Natural killer cell (primary cell): ENCODE results near the gene PPP1R1A. TPM values are rescaled to one million over a fixed set of nuclear protein-coding genes. Genes with fewer than 3 reads are reported as not detected.

Source experiments
- ATAC-seq, 3 donors: fragments of 150-1000 bp in 2 of 3; fragments of 200-7000 bp in 1 of 3; cut with Tn5 transposase; 1 replicate in 1 of 3; 2 replicates in 2 of 3; pipeline ENCODE4 v1.10.0; 2021; ENCODE audit warnings: mild to moderate bottlenecking in 2 of 3, moderate library complexity in 2 of 3
- DNase-seq, 2 donors: peaks; one replicate each; pipeline versions ENCODE4 v3.0.0 to v3.0.0-alpha.2; 2013 to 2021; ENCODE audit warnings: mixed read lengths in 1 of 2
- H3K27ac ChIP-seq: one replicate; pipeline ENCODE4 v1.5.1; 2013; ENCODE audit warnings: mild to moderate bottlenecking, low read length
- H3K27me3 ChIP-seq: one replicate; pipeline ENCODE4 v1.6.1; 2013; ENCODE audit warnings: low read length; ENCODE audit not compliant: control insufficient read depth, insufficient read depth
- H3K36me3 ChIP-seq: one replicate; pipeline ENCODE4 v1.6.1; 2013; ENCODE audit warnings: low read length; ENCODE audit not compliant: control insufficient read depth, insufficient read depth
- H3K4me1 ChIP-seq: one replicate; pipeline ENCODE4 v1.6.1; 2013; ENCODE audit warnings: low read length; ENCODE audit not compliant: control insufficient read depth, insufficient read depth
- H3K4me3 ChIP-seq: one replicate; pipeline ENCODE4 v1.5.1; 2013; ENCODE audit warnings: low read length
- H3K9me3 ChIP-seq: one replicate; pipeline ENCODE4 v1.6.1; 2013; ENCODE audit warnings: low read length; ENCODE audit not compliant: control insufficient read depth, insufficient read depth
- H3K27ac Mint-ChIP-seq, 2 donors: one replicate each; pipeline ENCODE4 v1.8.0; 2022; ENCODE audit warnings: mild to moderate bottlenecking in 2 of 2, mixed read lengths in 2 of 2, moderate library complexity in 1 of 2
- H3K27me3 Mint-ChIP-seq, 2 donors: one replicate each; pipeline ENCODE4 v1.8.0; 2022; ENCODE audit warnings: low read depth in 2 of 2, mixed read lengths in 2 of 2
- H3K36me3 Mint-ChIP-seq: one replicate; pipeline ENCODE4 v1.8.0; 2022; ENCODE audit warnings: mixed read lengths
- H3K4me1 Mint-ChIP-seq, 2 donors: one replicate each; pipeline ENCODE4 v1.8.0; 2022; ENCODE audit warnings: mixed read lengths in 2 of 2
- H3K4me3 Mint-ChIP-seq: one replicate; pipeline ENCODE4 v1.8.0; 2022; ENCODE audit warnings: mild to moderate bottlenecking, moderate library complexity, mixed read lengths
- H3K9me3 Mint-ChIP-seq, 2 donors: one replicate each; pipeline ENCODE4 v1.8.0; 2022; ENCODE audit warnings: mixed read lengths in 2 of 2
- CTCF ChIP-seq: fragments of 200-600 bp; IDR thresholded peaks from one replicate; pipeline ENCODE4 v1.8.0; 2022; ENCODE audit warnings: antibody characterized with exemption
- WGBS: methylation state at CpG from one replicate; pipeline ENCODE4 v1.1.7; 2013; ENCODE audit warnings: missing lambda C conversion rate; ENCODE audit not compliant: insufficient coverage; 5-methylcytosine and 5-hydroxymethylcytosine counted together
- intact Hi-C: fragments of 100-400 bp; cut with micrococcal nuclease; formaldehyde crosslinking; loops from one replicate; pipeline ENCODE4 v1.14.2; 2022
- total RNA-seq, 4 donors: library from RNA; stranded (reverse); fragments of 120-200 nt in 1 of 4; gene quantifications; one replicate each; pipeline versions ENCODE4 v1.2.3 to v1.2.4, GENCODE V29; 2013 to 2022

The PPP1R1A gene
- total RNA-seq, 3 donors from 2014 or later (not counting 1 experiment from before 2014, with no cell fraction given), result not detected

- H3K27ac Mint-ChIP-seq, result no peak overlapping the region
- H3K27me3 Mint-ChIP-seq, result no peaks in the 10 kb centered on the region
- TF ChIP-seq CTCF, result no peak
- H3K9me3 ChIP-seq, result no peaks in the 10 kb centered on the region
- H3K4me3 Mint-ChIP-seq, result no peak overlapping the region
- peaks cover 1% of the 10 kb centered on the region in 2 donors for H3K4me1 Mint-ChIP-seq
- intact Hi-C loops, result no loop called here
- H3K27ac ChIP-seq, result no peak overlapping the region
- WGBS, result 98% methylated on average over 5 of the region's 5 CpGs
- peaks cover 79% of the 10 kb centered on the region for H3K36me3 ChIP-seq
- no peaks in the 10 kb centered on the region for H3K4me1 ChIP-seq
- DNase-seq, result no peak
- no peak overlapping the region for H3K4me3 ChIP-seq
- no peak for ATAC-seq
- no peaks in the 10 kb centered on the region for H3K27me3 ChIP-seq
- no peaks in the 10 kb centered on the region for H3K9me3 Mint-ChIP-seq
- H3K36me3 Mint-ChIP-seq, result peaks cover 19% of the 10 kb centered on the region
Observed at GRCh38 chr12:54541751-54542290, 46.6 kb downstream of the PPP1R1A start.

GRCh38 chr12:54538136-54538700 is 50.2 kb downstream of the PPP1R1A start:
- no peaks in the 10 kb centered on the region for H3K9me3 ChIP-seq
- H3K4me1 ChIP-seq, result no peaks in the 10 kb centered on the region
- Mint-ChIP-seq H3K27ac (peak overlapping the region; percentile 23 to 39), H3K9me3 (no peaks in the 10 kb centered on the region), H3K4me3 (no peak overlapping the region), H3K27me3 (no peaks in the 10 kb centered on the region), H3K36me3 (peaks cover 33% of the 10 kb centered on the region), H3K4me1 (no peaks in the 10 kb centered on the region)
- WGBS, result 97% methylated on average over 3 of the region's 3 CpGs
- no peak overlapping the region for H3K4me3 ChIP-seq
- intact Hi-C loops, result no loop called here
- ATAC-seq (no peak), DNase-seq (no peak)
- no peak overlapping the region for H3K27ac ChIP-seq
- H3K27me3 ChIP-seq, result no peaks in the 10 kb centered on the region
- H3K36me3 ChIP-seq, result peaks cover 98% of the 10 kb centered on the region
- TF ChIP-seq CTCF, result no peak

- Mint-ChIP-seq H3K4me1 (peaks cover 0 to 6% of the 10 kb centered on the region in 2 donors), H3K27me3 (no peaks in the 10 kb centered on the region), H3K4me3 (no peak overlapping the region), H3K36me3 (peaks cover 47% of the 10 kb centered on the region), H3K27ac (no peak overlapping the region), H3K9me3 (no peaks in the 10 kb centered on the region)
- Histone ChIP-seq H3K4me3 (no peak overlapping the region), H3K36me3 (peaks cover 99% of the 10 kb centered on the region), H3K4me1 (no peaks in the 10 kb centered on the region), H3K27ac (no peak overlapping the region), H3K9me3 (no peaks in the 10 kb centered on the region), H3K27me3 (no peaks in the 10 kb centered on the region)
- intact Hi-C loops, result no loop called here
- no peak for DNase-seq
- no peak for TF ChIP-seq CTCF
- ATAC-seq, result no peak
Observed at GRCh38 chr12:54535474-54535873, 53.0 kb downstream of the PPP1R1A start.

- Histone ChIP-seq H3K27ac (no peak overlapping the region), H3K27me3 (no peaks in the 10 kb centered on the region), H3K9me3 (no peaks in the 10 kb centered on the region), H3K4me3 (no peak overlapping the region), H3K4me1 (no peaks in the 10 kb centered on the region), H3K36me3 (peaks cover 97% of the 10 kb centered on the region)
- ATAC-seq, result no peak
- Mint-ChIP-seq H3K36me3 (peaks cover 49% of the 10 kb centered on the region), H3K27ac (no peak overlapping the region), H3K4me1 (peaks cover 0 to 17% of the 10 kb centered on the region in 2 donors), H3K9me3 (no peaks in the 10 kb centered on the region), H3K27me3 (no peaks in the 10 kb centered on the region), H3K4me3 (no peak overlapping the region)
- no peak for DNase-seq
- WGBS, result 98% methylated on average over 4 of the region's 4 CpGs
- intact Hi-C loops, result no loop called here
- no peak for TF ChIP-seq CTCF
Observed at GRCh38 chr12:54529581-54529980, 58.9 kb downstream of the PPP1R1A start.
